Right lobe of liver (tissue), 4 donors: ENCODE results near the gene RPS5.

ENCODE experiments used
- POLR2A ChIP-seq: fragments of 450-650 bp; IDR thresholded peaks from one replicate; pipeline ENCODE4 v1.6.1; 2017; ENCODE audit warnings: antibody characterized with exemption, mild to moderate bottlenecking
- TF ChIP-seq, protein P1 (sequence below), 4 donors: fragments of 200-600 bp in 3 of 4; fragments of 450-650 bp in 1 of 4; IDR thresholded peaks; one replicate each; pipeline versions ENCODE4 v1.5.1 to v1.8.0; 2016 to 2022; ENCODE audit warnings: antibody characterized with exemption in 4 of 4, mild to moderate bottlenecking in 2 of 4
- donor health status: DM: no; HTN: no; CAD: no.
- donor health status: DM: no; HTN: no; CAD: no.
- donor health status: DM: no; HTN: yes; CAD: no.

DNA sequence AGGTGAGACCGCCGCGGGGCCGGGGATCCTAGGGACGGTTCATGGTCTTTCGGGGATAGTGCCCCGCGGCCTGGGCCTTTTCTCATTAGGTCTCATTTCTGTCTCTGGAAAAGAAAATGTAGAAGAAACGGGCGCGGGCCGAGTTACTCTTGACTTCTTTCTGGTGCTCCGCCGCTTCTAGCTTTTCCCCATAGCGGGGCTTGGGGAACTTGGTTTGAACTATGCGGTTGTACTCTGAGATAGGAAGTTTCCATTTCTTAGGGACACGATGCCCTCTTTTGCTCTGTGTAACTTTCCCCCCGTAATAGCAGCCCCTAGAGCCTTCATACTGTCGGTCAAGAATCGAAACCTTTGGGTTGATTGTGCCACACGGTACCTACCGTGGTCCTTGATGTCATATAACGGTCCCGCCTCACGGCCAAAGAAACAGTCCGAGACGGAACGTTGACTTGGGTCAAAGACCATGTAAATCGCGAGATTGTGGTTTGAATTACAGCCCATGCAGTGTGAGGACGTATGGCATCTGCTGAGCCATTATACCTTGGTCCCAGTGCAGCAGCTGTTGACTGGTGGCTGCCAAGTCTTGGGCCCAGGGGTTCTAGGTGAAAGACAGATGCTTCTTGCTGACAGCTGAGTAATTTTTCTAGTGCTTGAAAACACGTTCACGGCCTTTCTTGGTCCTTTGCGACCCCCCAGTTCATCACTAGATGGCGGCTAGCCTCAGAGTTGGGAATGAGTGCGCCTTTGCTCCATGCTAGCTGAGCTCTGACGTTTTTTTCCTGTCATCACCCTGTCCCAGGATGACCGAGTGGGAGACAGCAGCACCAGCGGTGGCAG, 487 bp downstream of the RPS5 start:
- TF ChIP-seq, protein P1, sequence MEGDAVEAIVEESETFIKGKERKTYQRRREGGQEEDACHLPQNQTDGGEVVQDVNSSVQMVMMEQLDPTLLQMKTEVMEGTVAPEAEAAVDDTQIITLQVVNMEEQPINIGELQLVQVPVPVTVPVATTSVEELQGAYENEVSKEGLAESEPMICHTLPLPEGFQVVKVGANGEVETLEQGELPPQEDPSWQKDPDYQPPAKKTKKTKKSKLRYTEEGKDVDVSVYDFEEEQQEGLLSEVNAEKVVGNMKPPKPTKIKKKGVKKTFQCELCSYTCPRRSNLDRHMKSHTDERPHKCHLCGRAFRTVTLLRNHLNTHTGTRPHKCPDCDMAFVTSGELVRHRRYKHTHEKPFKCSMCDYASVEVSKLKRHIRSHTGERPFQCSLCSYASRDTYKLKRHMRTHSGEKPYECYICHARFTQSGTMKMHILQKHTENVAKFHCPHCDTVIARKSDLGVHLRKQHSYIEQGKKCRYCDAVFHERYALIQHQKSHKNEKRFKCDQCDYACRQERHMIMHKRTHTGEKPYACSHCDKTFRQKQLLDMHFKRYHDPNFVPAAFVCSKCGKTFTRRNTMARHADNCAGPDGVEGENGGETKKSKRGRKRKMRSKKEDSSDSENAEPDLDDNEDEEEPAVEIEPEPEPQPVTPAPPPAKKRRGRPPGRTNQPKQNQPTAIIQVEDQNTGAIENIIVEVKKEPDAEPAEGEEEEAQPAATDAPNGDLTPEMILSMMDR (IDR thresholded peaks at IDR 0.05) = no peak
- TF ChIP-seq POLR2A = no peak
